Peyer's patch (tissue), 4 donors: ENCODE measurements around the gene CDSN. TPM values are rescaled to one million over a fixed set of nuclear protein-coding genes. Genes with fewer than 3 reads are reported as not detected.

Source experiments
- DNase-seq, 3 donors: peaks; one replicate each; pipeline ENCODE4 v3.0.0-alpha.2; 2017 to 2019
- H3K27ac ChIP-seq, 4 donors: fragments of 200-600 bp; sonication (generic); one replicate each; pipeline ENCODE4 v1.5.1; 2016 to 2019
- H3K27me3 ChIP-seq, 2 donors: fragments of 200-600 bp; sonication (generic); one replicate each; pipeline ENCODE4 v1.5.1; 2019
- H3K36me3 ChIP-seq, 3 donors: fragments of 200-600 bp; sonication (generic); one replicate each; pipeline ENCODE4 v1.5.1; 2016 to 2019
- H3K4me1 ChIP-seq, 4 donors: fragments of 200-600 bp; sonication (generic); one replicate each; pipeline ENCODE4 v1.5.1; 2016 to 2019
- H3K4me3 ChIP-seq, 4 donors: fragments of 200-600 bp; sonication (generic); 1 replicate in 3 of 4; 2 replicates in 1 of 4; pipeline ENCODE4 v1.5.1; 2016 to 2019; ENCODE audit warnings: mild to moderate bottlenecking in 1 of 4
- H3K9me3 ChIP-seq, 4 donors: fragments of 200-600 bp; sonication (generic); one replicate each; pipeline ENCODE4 v1.5.1; 2016 to 2019; ENCODE audit warnings: mild to moderate bottlenecking in 1 of 4
- POLR2A ChIP-seq, 2 donors: fragments of 450-650 bp; IDR thresholded peaks; one replicate each; pipeline ENCODE4 v1.5.1; 2017; ENCODE audit warnings: antibody characterized with exemption in 2 of 2, mild to moderate bottlenecking in 2 of 2, moderate library complexity in 2 of 2
- total RNA-seq, 4 donors: library from RNA; depleted of rRNA; stranded (reverse); fragments of >200 nt; gene quantifications; one replicate each; pipeline ENCODE4 v1.1.0, GENCODE V29; 2016
- TF ChIP-seq, protein P1 (sequence below), 6 experiments: fragments of 450-650 bp in 4 of 6; fragments of 200-600 bp in 2 of 6; sonication (generic) in 1 of 6; IDR thresholded peaks; one replicate each; pipeline ENCODE4 v1.5.1; 2017 to 2019; ENCODE audit warnings: antibody characterized with exemption in 6 of 6, mild to moderate bottlenecking in 3 of 6, moderate library complexity in 1 of 6

The CDSN gene
- total RNA-seq, 4 donors from 2014 or later = 0.54 TPM; not detected in 3

DNA sequence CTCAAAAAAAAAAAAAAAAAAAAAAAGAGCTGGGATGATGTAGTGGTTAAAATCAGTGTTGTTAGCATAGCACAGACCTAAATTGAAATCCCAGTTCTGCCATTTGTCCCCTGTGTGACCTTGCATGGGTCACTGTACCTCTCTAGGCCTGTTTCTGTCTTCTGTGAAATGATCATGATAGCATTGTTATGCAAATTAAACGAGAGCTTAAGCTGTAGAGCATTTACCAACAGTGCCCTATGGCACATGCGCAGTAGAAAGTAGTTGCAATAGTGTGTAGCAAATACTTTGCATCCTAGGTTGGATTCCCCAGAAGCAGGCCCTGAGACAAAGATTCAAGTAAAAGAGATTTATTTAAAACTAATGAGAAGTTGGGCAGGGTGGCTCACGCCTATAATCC is 11.3 kb upstream of the CDSN start:
- H3K36me3 ChIP-seq = no peaks in the 10 kb centered on the region
- H3K9me3 ChIP-seq = no peaks in the 10 kb centered on the region
- no peak overlapping the region for H3K27ac ChIP-seq
- no peak overlapping the region for H3K4me3 ChIP-seq
- H3K4me1 ChIP-seq = peaks cover 0 to 2% (median 0%) of the 10 kb centered on the region in 4 donors
- no peaks in the 10 kb centered on the region for H3K27me3 ChIP-seq
- TF ChIP-seq, protein P1, sequence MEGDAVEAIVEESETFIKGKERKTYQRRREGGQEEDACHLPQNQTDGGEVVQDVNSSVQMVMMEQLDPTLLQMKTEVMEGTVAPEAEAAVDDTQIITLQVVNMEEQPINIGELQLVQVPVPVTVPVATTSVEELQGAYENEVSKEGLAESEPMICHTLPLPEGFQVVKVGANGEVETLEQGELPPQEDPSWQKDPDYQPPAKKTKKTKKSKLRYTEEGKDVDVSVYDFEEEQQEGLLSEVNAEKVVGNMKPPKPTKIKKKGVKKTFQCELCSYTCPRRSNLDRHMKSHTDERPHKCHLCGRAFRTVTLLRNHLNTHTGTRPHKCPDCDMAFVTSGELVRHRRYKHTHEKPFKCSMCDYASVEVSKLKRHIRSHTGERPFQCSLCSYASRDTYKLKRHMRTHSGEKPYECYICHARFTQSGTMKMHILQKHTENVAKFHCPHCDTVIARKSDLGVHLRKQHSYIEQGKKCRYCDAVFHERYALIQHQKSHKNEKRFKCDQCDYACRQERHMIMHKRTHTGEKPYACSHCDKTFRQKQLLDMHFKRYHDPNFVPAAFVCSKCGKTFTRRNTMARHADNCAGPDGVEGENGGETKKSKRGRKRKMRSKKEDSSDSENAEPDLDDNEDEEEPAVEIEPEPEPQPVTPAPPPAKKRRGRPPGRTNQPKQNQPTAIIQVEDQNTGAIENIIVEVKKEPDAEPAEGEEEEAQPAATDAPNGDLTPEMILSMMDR (IDR thresholded peaks at IDR 0.05) = no peak
- TF ChIP-seq POLR2A (IDR thresholded peaks at IDR 0.05) = no peak
- no peak for DNase-seq

DNA sequence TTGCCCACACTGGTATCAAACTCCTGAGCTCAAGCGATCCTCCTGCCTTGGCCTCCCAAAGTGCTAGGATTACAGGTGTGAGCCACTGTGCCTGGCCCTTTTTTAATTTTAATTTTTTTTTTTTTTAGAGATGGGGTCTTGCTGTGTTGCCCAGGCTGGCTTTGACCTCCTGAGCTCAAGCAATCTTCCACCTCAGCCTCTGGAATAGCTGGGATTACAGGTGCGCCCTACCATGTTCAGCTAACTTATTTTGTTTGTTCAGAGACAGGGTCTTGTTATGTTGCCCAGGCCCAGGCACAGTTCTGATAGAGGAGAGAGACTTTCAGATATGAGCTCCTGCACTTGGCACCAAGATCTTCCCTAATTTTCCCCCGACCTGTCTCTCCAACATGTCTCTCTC is 10.5 kb upstream of the CDSN start:
- no peak for DNase-seq
- peaks cover 0 to 7% (median 0%) of the 10 kb centered on the region in 4 donors for H3K4me1 ChIP-seq
- no peaks in the 10 kb centered on the region for H3K9me3 ChIP-seq
- no peaks in the 10 kb centered on the region for H3K36me3 ChIP-seq
- TF ChIP-seq, protein P1 (IDR thresholded peaks at IDR 0.05) = no peak
- no peak for TF ChIP-seq POLR2A (IDR thresholded peaks at IDR 0.05)
- H3K27me3 ChIP-seq = no peaks in the 10 kb centered on the region
- no peak overlapping the region for H3K4me3 ChIP-seq
- no peak overlapping the region for H3K27ac ChIP-seq

DNA sequence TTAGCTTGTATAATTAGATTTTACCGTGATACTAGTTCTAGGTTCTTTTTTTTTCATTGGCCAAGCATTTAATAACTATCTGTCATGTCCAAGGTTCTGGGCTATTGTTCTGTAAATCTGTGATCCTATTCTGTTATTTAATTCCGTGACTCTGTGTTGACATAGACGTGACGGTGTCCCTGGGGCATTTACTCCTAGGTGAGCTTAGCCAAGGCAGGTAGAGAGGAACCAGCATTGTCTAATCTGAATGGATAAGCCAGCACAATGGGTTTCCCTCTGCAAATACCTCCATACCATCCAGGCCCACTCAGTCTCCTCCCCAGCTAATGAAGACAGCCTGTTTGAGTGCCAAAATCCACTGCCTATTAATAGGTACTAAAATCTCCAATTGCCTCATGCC is 8.9 kb upstream of the CDSN start:
- Histone ChIP-seq H3K9me3 (no peaks in the 10 kb centered on the region), H3K36me3 (no peaks in the 10 kb centered on the region), H3K27ac (no peak overlapping the region), H3K4me1 (peaks cover 0 to 7% (median 0%) of the 10 kb centered on the region in 4 donors), H3K27me3 (no peaks in the 10 kb centered on the region), H3K4me3 (no peak overlapping the region)
- TF ChIP-seq, protein P1 (IDR thresholded peaks at IDR 0.05) = no peak
- TF ChIP-seq POLR2A (IDR thresholded peaks at IDR 0.05) = no peak
- DNase-seq = no peak

DNA sequence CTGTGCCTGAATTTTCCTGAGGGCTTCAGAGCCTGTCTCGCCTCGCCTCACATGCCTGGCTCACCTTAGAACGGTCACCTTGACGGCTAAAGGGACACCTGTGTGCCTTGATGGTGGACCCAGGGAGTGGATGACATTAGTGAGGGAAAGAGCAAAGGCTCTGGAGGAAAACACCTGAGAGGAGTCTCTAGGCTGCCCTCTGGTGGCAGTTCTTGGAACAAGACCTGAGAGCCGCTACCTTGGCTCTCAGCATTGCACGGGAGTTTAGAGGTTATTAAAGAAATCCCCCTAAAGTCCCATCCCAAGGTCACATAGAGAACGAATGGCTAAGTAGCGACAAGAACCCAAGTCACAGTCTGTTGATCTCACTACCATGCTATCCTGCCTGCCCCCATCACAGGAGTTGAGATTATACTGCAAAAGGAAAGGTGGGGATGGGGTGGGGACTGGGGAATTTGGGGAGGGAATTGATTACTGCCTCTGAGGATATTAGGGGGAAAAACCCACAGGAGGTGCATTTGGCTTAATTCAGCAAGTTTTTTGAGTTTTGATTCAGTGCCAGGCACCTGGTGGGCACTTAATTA is 7.9 kb upstream of the CDSN start:
- no peak overlapping the region for H3K4me3 ChIP-seq
- TF ChIP-seq, protein P1 (IDR thresholded peaks at IDR 0.05) = peak; percentile 57 to 90 (median 74)
- TF ChIP-seq POLR2A (IDR thresholded peaks at IDR 0.05) = no peak
- no peak overlapping the region for H3K27ac ChIP-seq
- no peaks in the 10 kb centered on the region for H3K27me3 ChIP-seq
- H3K9me3 ChIP-seq = no peaks in the 10 kb centered on the region
- peaks cover 0 to 7% (median 0%) of the 10 kb centered on the region in 4 donors for H3K4me1 ChIP-seq
- peak; percentile 72 to 92 (median 74) for DNase-seq
- H3K36me3 ChIP-seq = no peaks in the 10 kb centered on the region

DNA sequence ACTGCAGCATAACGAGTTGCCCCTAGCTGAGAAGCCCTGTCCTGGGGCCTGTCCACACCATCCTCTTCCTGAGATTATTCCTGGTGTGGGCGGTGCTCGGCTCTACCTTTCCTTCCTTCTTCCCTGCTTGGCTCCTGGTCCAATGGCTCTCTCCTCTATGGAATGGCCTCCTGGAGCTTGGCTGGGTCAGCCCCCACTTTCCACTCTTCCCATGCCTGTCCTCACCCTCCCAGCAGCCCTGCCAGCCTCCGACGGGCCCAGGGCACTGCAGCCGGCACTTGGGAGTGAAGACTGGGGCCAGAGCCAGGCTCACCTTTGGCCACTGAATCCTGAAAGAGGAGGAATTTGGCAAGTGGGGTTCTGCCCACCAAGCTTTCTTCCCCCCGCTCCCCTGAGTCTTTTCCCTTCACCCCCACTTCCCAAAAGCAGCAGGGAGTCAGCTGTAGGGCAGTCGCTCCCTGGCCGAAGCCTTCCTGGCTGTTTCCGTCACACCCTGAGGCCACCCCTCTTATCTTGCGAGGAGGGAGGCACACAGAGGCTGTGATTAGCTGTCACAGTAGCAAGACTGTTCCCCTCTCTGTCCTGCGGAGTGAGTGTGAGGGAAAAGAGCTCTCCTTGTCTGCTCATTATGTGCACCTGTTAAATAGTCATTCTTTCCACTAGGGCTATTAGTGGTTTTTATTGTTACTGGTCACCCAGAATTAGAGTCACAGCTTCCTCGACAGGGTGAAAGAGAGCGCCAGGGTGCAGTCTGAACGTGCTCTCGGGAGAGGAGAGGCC is 6.3 kb upstream of the CDSN start:
- no peak for DNase-seq
- H3K4me1 ChIP-seq = peaks cover 0 to 7% (median 0%) of the 10 kb centered on the region in 4 donors
- no peaks in the 10 kb centered on the region for H3K27me3 ChIP-seq
- H3K36me3 ChIP-seq = no peaks in the 10 kb centered on the region
- no peak overlapping the region for H3K4me3 ChIP-seq
- TF ChIP-seq POLR2A (IDR thresholded peaks at IDR 0.05) = no peak
- TF ChIP-seq, protein P1 (IDR thresholded peaks at IDR 0.05) = peak in 1 of 6 experiments; percentile 13
- no peak overlapping the region for H3K27ac ChIP-seq
- H3K9me3 ChIP-seq = no peaks in the 10 kb centered on the region
